GM12891 (cell line): ENCODE measurements around the gene MKX.

Experiments used
- POLR2A ChIP-seq: IDR thresholded peaks from 2 replicates; pipeline ENCODE4 v1.6.1; 2011; ENCODE audit warnings: low read depth, low read length, control low read depth
- SPI1 ChIP-seq: IDR thresholded peaks from 2 replicates; pipeline ENCODE4 v1.6.1; 2011; ENCODE audit warnings: low read depth, low read length, control low read depth
- TAF1 ChIP-seq: IDR thresholded peaks from 2 replicates; pipeline ENCODE4 v1.6.1; 2011; ENCODE audit warnings: low read depth, low read length, control low read depth

DNA sequence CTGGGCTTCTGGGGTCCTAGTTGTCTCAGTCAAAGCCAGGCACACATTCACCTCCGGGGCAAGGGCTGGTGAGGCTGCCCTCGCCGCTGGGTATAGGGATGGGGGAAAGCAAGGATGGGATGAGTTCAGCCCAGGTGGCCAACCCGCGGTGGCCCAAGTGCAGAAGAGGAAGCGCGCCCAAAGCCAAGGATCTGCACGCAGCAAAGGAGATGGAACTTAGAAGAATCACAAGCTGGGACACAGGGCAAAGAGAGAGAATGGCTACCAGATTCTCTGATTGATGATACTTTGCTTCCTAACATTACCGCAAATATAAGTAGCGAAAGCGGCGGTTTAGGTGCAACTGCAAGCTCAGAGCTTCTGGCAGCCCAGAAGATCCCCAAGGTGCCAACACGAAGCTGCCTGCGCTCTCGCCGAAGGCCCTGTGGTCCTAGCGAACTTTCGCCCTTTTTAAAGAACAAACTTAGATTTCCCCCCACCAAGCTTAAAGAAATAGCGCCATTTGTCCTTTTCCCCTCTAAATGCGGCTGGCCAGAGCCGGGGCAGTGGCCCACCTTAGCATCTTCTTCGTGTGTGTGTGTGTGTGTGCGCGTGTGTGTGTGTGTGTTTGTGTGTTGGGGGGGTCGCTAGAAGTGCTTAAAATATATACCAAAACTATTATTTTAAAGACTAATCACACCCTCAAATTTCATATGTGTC, 927 bp upstream of the MKX start:
- TF ChIP-seq POLR2A = no peak
- no peak for TF ChIP-seq SPI1
- TF ChIP-seq TAF1 = no peak
